H1 (cell line): ENCODE data around the gene RIPPLY3.

Source experiments
- CTCF ChIP-seq, 3 experiments: IDR thresholded peaks; 1 replicate in 2 of 3; 2 replicates in 1 of 3; pipeline versions ENCODE4 v1.5.1 to v1.6.1; 2011; ENCODE audit warnings: low read length in 3 of 3, mild to moderate bottlenecking in 3 of 3, inconsistent platforms in 2 of 3, low read depth in 1 of 3, moderate library complexity in 1 of 3; ENCODE audit not compliant: insufficient read depth in 1 of 3; ENCODE audit errors: control extremely low read depth in 1 of 3
- EZH2 ChIP-seq: fragments of 200-600 bp; sonication (generic); IDR thresholded peaks from 2 replicates; pipeline ENCODE4 v1.7.1; 2012; ENCODE audit warnings: low read depth, mild to moderate bottlenecking, moderate library complexity, low read length, inconsistent platforms; ENCODE audit not compliant: severe bottlenecking
- JUN ChIP-seq: IDR thresholded peaks from 2 replicates; pipeline ENCODE4 v1.6.1; 2011; ENCODE audit warnings: low read depth, mild to moderate bottlenecking, improper control_type of control experiment, low read length
- MAFK ChIP-seq: IDR thresholded peaks from 2 replicates; pipeline ENCODE4 v1.6.1; 2012; ENCODE audit warnings: low read depth, mild to moderate bottlenecking, improper control_type of control experiment, low read length
- RFX5 ChIP-seq: IDR thresholded peaks from 2 replicates; pipeline ENCODE4 v1.6.1; 2011; ENCODE audit warnings: low read depth, low read length, improper control_type of control experiment, borderline replicate concordance
- RNF2 ChIP-seq: fragments of 200-900, 300-1000 bp; sonication (generic); IDR thresholded peaks from 2 replicates; pipeline ENCODE4 v1.7.1; 2016; ENCODE audit warnings: borderline replicate concordance, low read depth, mild to moderate bottlenecking, antibody characterized with exemption, low read length; ENCODE audit not compliant: poor library complexity, severe bottlenecking; ENCODE audit errors: missing control alignments
- TAF1 ChIP-seq: IDR thresholded peaks from 2 replicates; pipeline ENCODE4 v1.6.1; 2011; ENCODE audit warnings: mild to moderate bottlenecking, low read depth, low read length
- YY1 ChIP-seq: IDR thresholded peaks from 2 replicates; pipeline ENCODE4 v1.6.1; 2011; ENCODE audit warnings: low read depth, mild to moderate bottlenecking, low read length
- TF ChIP-seq, protein P1 (sequence below): IDR thresholded peaks from 2 replicates; pipeline ENCODE4 v1.6.1; 2012; ENCODE audit warnings: low read length, inconsistent platforms

DNA sequence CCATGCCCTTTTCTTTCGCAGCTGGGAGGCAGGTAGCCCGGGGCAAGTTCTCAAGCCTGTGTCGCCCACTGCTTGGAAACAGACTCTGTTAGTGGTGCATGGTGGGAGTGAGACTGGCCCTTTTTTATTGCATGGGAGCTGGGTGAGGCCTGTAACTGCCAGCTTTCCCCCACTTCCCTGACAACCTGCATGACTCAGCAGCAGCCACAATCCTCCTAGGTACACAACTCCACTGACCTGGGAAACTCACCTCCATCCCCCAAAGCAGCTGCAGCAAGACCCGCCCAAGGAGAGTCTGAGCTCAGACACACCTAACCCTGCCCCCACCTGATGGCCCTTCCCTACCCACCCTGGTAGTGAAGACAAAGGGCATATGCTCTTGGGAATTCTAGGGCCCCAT is 40.6 kb downstream of the RIPPLY3 start:
- no peak for TF ChIP-seq EZH2
- no peak for TF ChIP-seq RNF2
- TF ChIP-seq JUN: no peak
- no peak for TF ChIP-seq TAF1
- no peak for TF ChIP-seq CTCF (IDR thresholded peaks at IDR 0.05; ENCODE audit: control extremely low read depth in 1 of 3, insufficient read depth in 1 of 3, low read depth in 1 of 3, low read length in 3 of 3)
- TF ChIP-seq, protein P1, sequence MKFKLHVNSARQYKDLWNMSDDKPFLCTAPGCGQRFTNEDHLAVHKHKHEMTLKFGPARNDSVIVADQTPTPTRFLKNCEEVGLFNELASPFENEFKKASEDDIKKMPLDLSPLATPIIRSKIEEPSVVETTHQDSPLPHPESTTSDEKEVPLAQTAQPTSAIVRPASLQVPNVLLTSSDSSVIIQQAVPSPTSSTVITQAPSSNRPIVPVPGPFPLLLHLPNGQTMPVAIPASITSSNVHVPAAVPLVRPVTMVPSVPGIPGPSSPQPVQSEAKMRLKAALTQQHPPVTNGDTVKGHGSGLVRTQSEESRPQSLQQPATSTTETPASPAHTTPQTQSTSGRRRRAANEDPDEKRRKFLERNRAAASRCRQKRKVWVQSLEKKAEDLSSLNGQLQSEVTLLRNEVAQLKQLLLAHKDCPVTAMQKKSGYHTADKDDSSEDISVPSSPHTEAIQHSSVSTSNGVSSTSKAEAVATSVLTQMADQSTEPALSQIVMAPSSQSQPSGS: no peak
- no peak for TF ChIP-seq RFX5
- no peak for TF ChIP-seq YY1
- TF ChIP-seq MAFK: no peak; the same call in 1 of the 2 replicates
